Testis (tissue), 3 donors: ENCODE results near the gene UGP2. TPM values are rescaled to one million over a fixed set of nuclear protein-coding genes. Genes with fewer than 3 reads are reported as not detected.

ENCODE experiments used
- DNase-seq: peaks from one replicate; pipeline ENCODE4 v3.0.0-alpha.2; 2019
- H3K27ac ChIP-seq, 2 donors: fragments of 200-600 bp; sonication (generic); one replicate each; pipeline ENCODE4 v1.5.1; 2019
- H3K27me3 ChIP-seq: fragments of 200-600 bp; sonication (generic); one replicate; pipeline ENCODE4 v1.5.1; 2019
- H3K36me3 ChIP-seq: fragments of 200-600 bp; sonication (generic); one replicate; pipeline ENCODE4 v1.5.1; 2017; ENCODE audit warnings: low read depth; ENCODE audit errors: missing control alignments
- H3K4me1 ChIP-seq: fragments of 200-600 bp; sonication (generic); one replicate; pipeline ENCODE4 v1.5.1; 2019
- H3K4me3 ChIP-seq, 2 donors: fragments of 200-600 bp; sonication (generic); one replicate each; pipeline ENCODE4 v1.5.1; 2017 to 2019
- H3K9me3 ChIP-seq: fragments of 200-600 bp; sonication (generic); one replicate; pipeline ENCODE4 v1.5.1; 2017
- POLR2A ChIP-seq: fragments of 450-650 bp; IDR thresholded peaks from one replicate; pipeline ENCODE4 v1.6.1; 2017; ENCODE audit warnings: antibody characterized with exemption, mild to moderate bottlenecking, moderate library complexity
- WGBS, 2 donors: methylation state at CpG; one replicate each; pipeline ENCODE4 v1.1.5; 2018; 5-methylcytosine and 5-hydroxymethylcytosine counted together
- intact Hi-C: fragments of 100-400 bp; cut with DNase I; formaldehyde crosslinking; loops from one replicate; pipeline ENCODE4 v1.15.1; 2023; ENCODE audit warnings: low total_unique reads
- polyA plus RNA-seq: library from polyadenylated mRNA; stranded (reverse); fragments of 350-450 nt; fragmentation: Illumina TruSeq; extraction: RNeasy Lipid Tissue Mini Kit (QIAGEN cat#74804); gene quantifications from one replicate; pipeline ENCODE4 v1.2.3, GENCODE V29; 2014; ENCODE audit warnings: low read depth, low replicate concordance; ENCODE audit not compliant: insufficient read depth
- total RNA-seq, 2 donors: library from RNA; depleted of rRNA; stranded (reverse); fragments of >200 nt; gene quantifications; one replicate each; pipeline ENCODE4 v1.2.3, GENCODE V29; 2016
- TF ChIP-seq, protein P1 (sequence below), 3 experiments: fragments of 450-650 bp in 2 of 3; fragments of 200-600 bp in 1 of 3; sonication (generic) in 1 of 3; IDR thresholded peaks; one replicate each; pipeline ENCODE4 v1.5.1; 2016 to 2019; ENCODE audit warnings: antibody characterized with exemption in 3 of 3, mild to moderate bottlenecking in 2 of 3, moderate library complexity in 1 of 3

The UGP2 gene
- total and polyA plus RNA-seq, 3 donors from 2014 or later = 51.7 to 70.3 (median 52.9) TPM

DNA sequence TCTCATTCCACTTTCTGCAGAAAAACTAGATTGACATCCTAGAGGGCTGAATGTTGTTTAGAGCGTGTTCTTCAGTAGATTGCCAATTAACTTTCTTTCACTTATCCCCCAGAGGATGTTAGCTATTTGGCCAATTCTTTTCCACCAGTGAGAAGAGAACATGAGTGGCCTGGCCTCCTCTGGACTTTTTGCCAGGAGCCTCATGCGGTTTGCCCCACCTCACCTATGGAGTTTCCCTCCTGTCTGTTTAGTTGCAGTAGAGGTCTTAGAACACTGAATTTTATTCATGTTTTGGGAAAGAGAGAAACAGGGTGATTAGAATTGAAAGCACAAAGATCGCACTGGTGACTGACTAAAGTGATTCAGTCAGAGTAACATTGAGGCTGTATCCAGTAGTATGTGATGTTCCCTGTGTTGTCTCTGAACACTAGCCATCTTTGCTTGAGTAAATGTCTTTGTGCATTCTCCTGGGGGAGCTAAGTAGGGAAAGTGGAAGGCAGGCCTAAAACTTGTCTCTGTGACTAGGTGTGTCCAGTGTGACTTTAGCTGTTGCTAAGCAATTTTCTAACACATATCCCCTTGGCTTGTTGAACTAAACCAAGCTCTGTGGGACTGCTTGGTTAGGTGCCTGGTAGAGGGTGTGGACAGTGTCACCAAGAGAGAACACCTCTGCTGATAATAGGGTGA lies 34.0 kb downstream of the UGP2 start:
- TF ChIP-seq POLR2A = no peak
- TF ChIP-seq, protein P1, sequence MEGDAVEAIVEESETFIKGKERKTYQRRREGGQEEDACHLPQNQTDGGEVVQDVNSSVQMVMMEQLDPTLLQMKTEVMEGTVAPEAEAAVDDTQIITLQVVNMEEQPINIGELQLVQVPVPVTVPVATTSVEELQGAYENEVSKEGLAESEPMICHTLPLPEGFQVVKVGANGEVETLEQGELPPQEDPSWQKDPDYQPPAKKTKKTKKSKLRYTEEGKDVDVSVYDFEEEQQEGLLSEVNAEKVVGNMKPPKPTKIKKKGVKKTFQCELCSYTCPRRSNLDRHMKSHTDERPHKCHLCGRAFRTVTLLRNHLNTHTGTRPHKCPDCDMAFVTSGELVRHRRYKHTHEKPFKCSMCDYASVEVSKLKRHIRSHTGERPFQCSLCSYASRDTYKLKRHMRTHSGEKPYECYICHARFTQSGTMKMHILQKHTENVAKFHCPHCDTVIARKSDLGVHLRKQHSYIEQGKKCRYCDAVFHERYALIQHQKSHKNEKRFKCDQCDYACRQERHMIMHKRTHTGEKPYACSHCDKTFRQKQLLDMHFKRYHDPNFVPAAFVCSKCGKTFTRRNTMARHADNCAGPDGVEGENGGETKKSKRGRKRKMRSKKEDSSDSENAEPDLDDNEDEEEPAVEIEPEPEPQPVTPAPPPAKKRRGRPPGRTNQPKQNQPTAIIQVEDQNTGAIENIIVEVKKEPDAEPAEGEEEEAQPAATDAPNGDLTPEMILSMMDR (IDR thresholded peaks at IDR 0.05) = no peak
- Histone ChIP-seq H3K9me3 (no peaks in the 10 kb centered on the region), H3K36me3 (no peaks in the 10 kb centered on the region), H3K4me3 (no peak overlapping the region), H3K27ac (peak overlapping the region; percentile 33 to 46), H3K4me1 (peaks cover 11% of the 10 kb centered on the region), H3K27me3 (no peaks in the 10 kb centered on the region)
- intact Hi-C loops = no loop called here
- no peak for DNase-seq
- 42 to 49% methylated on average over 3 of the region's 3 CpGs for WGBS, 2 donors

DNA sequence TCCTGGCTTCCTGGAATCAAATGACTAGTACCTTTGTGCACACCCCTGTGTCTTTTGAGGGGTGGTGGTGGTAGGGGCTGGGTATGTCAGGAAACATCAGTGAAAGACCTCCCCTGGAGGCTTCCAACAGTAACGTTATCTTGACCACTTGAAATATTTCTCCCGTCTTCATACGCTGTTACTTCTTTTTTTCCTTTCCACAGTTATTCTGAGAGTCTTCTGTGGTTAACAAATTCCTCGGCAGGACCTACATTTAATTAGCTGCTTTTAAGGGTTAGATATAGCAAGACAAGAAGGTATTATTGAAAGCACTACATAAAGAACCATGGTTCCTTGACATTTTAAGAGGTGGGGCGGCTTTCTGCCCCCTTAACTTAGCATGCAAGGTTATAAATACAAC lies 34.6 kb downstream of the UGP2 start:
- DNase-seq = no peak
- H3K9me3 ChIP-seq = no peaks in the 10 kb centered on the region
- H3K4me1 ChIP-seq = peaks cover 11% of the 10 kb centered on the region
- intact Hi-C loops = no loop called here
- no peaks in the 10 kb centered on the region for H3K36me3 ChIP-seq
- no peak overlapping the region for H3K4me3 ChIP-seq
- TF ChIP-seq, protein P1 (IDR thresholded peaks at IDR 0.05) = no peak
- no peak for TF ChIP-seq POLR2A
- H3K27ac ChIP-seq = peak overlapping the region in 1 of 2 donors; percentile 46
- 59 to 75% methylated on average over 5 of the region's 5 CpGs for WGBS, 2 donors
- no peaks in the 10 kb centered on the region for H3K27me3 ChIP-seq

DNA sequence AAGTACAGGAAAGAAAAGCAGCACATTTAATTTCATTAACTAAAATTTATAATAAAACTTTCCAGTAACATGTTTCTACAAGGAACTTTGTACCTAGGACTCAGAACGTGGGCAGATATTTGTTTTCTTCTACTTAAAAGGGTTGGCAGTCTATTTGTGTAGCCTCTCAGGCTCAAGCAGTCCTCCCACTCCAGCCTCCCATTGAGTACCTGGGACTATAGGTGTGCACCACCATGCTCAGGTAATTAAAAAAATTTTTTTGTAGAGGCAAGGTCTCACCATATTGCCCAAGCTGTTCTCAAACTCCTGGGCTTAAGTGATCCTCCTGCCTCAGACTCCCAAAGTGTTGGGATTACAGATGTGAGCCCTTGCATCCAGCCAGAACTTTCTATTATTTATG lies 36.8 kb downstream of the UGP2 start:
- Histone ChIP-seq H3K27me3 (no peaks in the 10 kb centered on the region), H3K36me3 (no peaks in the 10 kb centered on the region), H3K4me3 (no peak overlapping the region), H3K27ac (no peak overlapping the region), H3K4me1 (peaks cover 11% of the 10 kb centered on the region), H3K9me3 (no peaks in the 10 kb centered on the region)
- DNase-seq = no peak
- intact Hi-C loops = no loop called here
- 93 to 96% methylated on average over 1 of the region's 1 CpG for WGBS, 2 donors
- no peak for TF ChIP-seq POLR2A
- TF ChIP-seq, protein P1 (IDR thresholded peaks at IDR 0.05) = no peak

DNA sequence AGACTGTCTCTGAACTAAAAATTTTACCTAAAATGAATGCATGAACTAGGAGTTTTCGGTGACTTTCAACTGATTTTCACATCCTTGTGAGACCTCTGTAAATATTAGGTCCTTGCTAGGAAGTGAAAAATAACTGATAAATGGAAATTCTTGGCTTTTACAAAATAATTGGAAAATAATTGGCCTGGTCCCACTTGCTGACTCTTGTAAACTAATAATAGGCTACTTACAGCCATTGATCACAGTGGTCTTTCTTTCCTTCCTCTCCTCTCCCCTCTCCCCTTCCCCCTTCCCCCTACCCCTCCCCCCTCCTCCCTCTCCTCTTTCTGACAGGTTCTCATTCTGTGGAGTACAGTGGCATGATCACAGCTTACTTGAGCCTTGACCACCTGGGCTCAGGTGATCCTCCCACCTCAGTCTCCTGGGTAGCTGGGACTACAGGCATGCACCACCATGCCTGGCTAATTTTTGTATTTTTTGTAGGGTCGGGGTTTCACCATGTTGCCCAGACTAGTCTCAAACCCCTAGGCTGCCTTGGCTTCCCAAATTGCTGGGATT lies 38.3 kb downstream of the UGP2 start:
- 90 to 98% methylated on average over 2 of the region's 2 CpGs for WGBS, 2 donors
- Histone ChIP-seq H3K9me3 (no peaks in the 10 kb centered on the region), H3K36me3 (no peaks in the 10 kb centered on the region), H3K27ac (no peak overlapping the region), H3K27me3 (no peaks in the 10 kb centered on the region), H3K4me1 (peaks cover 8% of the 10 kb centered on the region), H3K4me3 (no peak overlapping the region)
- no peak for DNase-seq
- intact Hi-C loops = no loop called here
- TF ChIP-seq, protein P1 (IDR thresholded peaks at IDR 0.05) = no peak
- TF ChIP-seq POLR2A = no peak

DNA sequence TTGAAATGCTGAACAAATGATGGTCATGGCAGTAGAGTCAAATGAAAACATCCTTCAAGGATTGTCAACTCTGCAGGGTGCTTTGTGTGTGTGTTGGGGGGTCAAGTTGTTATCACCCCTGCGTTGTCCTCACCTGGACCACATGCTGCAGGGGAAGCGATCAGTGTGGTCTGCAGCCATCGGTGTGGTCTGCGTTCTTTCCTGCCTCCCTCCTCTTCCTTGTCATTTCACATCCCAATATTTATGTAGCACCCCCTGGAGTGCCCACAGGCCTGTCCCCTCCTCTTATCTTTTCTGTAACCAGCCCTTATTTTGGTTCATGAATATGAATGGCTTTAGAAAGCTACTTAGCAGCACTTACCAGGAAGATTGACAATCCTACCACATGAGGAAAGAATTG lies 38.9 kb downstream of the UGP2 start:
- Histone ChIP-seq H3K9me3 (no peaks in the 10 kb centered on the region), H3K4me1 (peaks cover 1% of the 10 kb centered on the region), H3K27ac (no peak overlapping the region), H3K4me3 (no peak overlapping the region), H3K36me3 (no peaks in the 10 kb centered on the region), H3K27me3 (no peaks in the 10 kb centered on the region)
- DNase-seq = no peak
- TF ChIP-seq, protein P1 (IDR thresholded peaks at IDR 0.05) = no peak
- TF ChIP-seq POLR2A = no peak
- intact Hi-C loops = no loop called here
- WGBS, 2 donors = 73 to 78% methylated on average over 4 of the region's 4 CpGs
